GM23338 (cell line): ENCODE measurements around the gene BLOC1S3. TPM values are rescaled to one million over a fixed set of nuclear protein-coding genes. Genes with fewer than 3 reads are reported as not detected.

Experiments
- ATAC-seq: fragments of 200-7000 bp; cut with Tn5 transposase; 3 replicates; pipeline ENCODE4 v1.9.1; 2020
- DNase-seq: peaks from one replicate; pipeline ENCODE4 v3.0.0-alpha.2; 2015; ENCODE audit warnings: low spot score
- H2AFZ ChIP-seq: fragments of 200-600 bp; sonication (generic); 2 replicates; pipeline ENCODE4 v1.8.0; 2016; ENCODE audit warnings: antibody characterized with exemption, mild to moderate bottlenecking, moderate library complexity
- H3F3A ChIP-seq: fragments of 200-600 bp; sonication (generic); replicated peaks from 2 replicates; pipeline ENCODE4 v1.8.0; 2017; ENCODE audit warnings: antibody characterized with exemption, mixed run types, low read depth
- H3K27ac ChIP-seq: fragments of 200-600 bp; sonication (generic); 2 replicates; pipeline ENCODE4 v1.6.1; 2016; ENCODE audit warnings: low read depth
- H3K27me3 ChIP-seq: fragments of 200-600 bp; sonication (generic); 2 replicates; pipeline ENCODE4 v1.8.0; 2016; ENCODE audit warnings: mild to moderate bottlenecking, mixed run types, moderate library complexity; ENCODE audit not compliant: insufficient read depth
- H3K36me3 ChIP-seq: fragments of 200-600 bp; sonication (generic); 2 replicates; pipeline ENCODE4 v1.8.0; 2016; ENCODE audit warnings: mild to moderate bottlenecking; ENCODE audit not compliant: insufficient read depth
- H3K4me1 ChIP-seq: fragments of 200-600 bp; sonication (generic); 2 replicates; pipeline ENCODE4 v1.8.0; 2016; ENCODE audit warnings: mild to moderate bottlenecking, moderate library complexity; ENCODE audit not compliant: insufficient read depth
- H3K4me2 ChIP-seq: fragments of 200-600 bp; sonication (generic); 2 replicates; pipeline ENCODE4 v1.7.1; 2017; ENCODE audit warnings: mixed run types
- H3K4me3 ChIP-seq: fragments of 200-600 bp; sonication (generic); 2 replicates; pipeline ENCODE4 v1.6.1; 2016; ENCODE audit warnings: mixed run types
- H3K79me2 ChIP-seq: fragments of 200-600 bp; sonication (generic); replicated peaks from 2 replicates; pipeline ENCODE4 v1.8.0; 2017; ENCODE audit warnings: mild to moderate bottlenecking; ENCODE audit not compliant: insufficient read depth
- H3K9me2 ChIP-seq: fragments of 200-600 bp; sonication (generic); 2 replicates; pipeline ENCODE4 v1.8.0; 2017; ENCODE audit not compliant: insufficient read depth
- H4K20me1 ChIP-seq: fragments of 200-600 bp; sonication (generic); replicated peaks from 2 replicates; pipeline ENCODE4 v1.8.0; 2017; ENCODE audit warnings: mild to moderate bottlenecking; ENCODE audit not compliant: insufficient read depth
- H3K27ac Mint-ChIP-seq: 2 replicates; pipeline ENCODE4 v1.8.0; 2020; ENCODE audit warnings: inconsistent platforms, mild to moderate bottlenecking, moderate library complexity, mixed read lengths
- H3K27me3 Mint-ChIP-seq: 3 replicates; pipeline ENCODE4 v1.8.0; 2022; ENCODE audit warnings: low read depth, mild to moderate bottlenecking, moderate library complexity, mixed read lengths, inconsistent platforms; ENCODE audit not compliant: insufficient read depth, poor library complexity
- H3K36me3 Mint-ChIP-seq: 3 replicates; pipeline ENCODE4 v1.8.0; 2021; ENCODE audit warnings: low read depth, mild to moderate bottlenecking, inconsistent platforms, moderate library complexity, mixed read lengths
- H3K4me1 Mint-ChIP-seq: 3 replicates; pipeline ENCODE4 v1.8.0; 2020; ENCODE audit warnings: mild to moderate bottlenecking, inconsistent platforms, mixed read lengths
- H3K4me3 Mint-ChIP-seq: 3 replicates; pipeline ENCODE4 v1.8.0; 2021; ENCODE audit warnings: moderate library complexity, mild to moderate bottlenecking, inconsistent platforms, mixed read lengths
- H3K9me3 Mint-ChIP-seq: 3 replicates; pipeline ENCODE4 v1.8.0; 2020; ENCODE audit warnings: moderate library complexity, mild to moderate bottlenecking, inconsistent platforms, mixed read lengths
- EZH2 ChIP-seq: fragments of 200-600 bp; sonication (generic); IDR thresholded peaks from one replicate; pipeline ENCODE4 v1.8.0; 2017; ENCODE audit warnings: antibody characterized with exemption, mild to moderate bottlenecking, low read depth; ENCODE audit not compliant: unreplicated experiment
- JUNB ChIP-seq: IDR thresholded peaks from one replicate; pipeline ENCODE4 v1.6.1; 2016; ENCODE audit warnings: antibody characterized with exemption; ENCODE audit not compliant: unreplicated experiment
- polyA plus RNA-seq: library from polyadenylated mRNA; unstranded; fragments of >200 nt; fragmentation: Nextera tagmentation; extraction: Ambion mirVana; gene quantifications from 2 replicates; pipeline ENCODE4 v1.2.1, GENCODE V29; 2016
- total RNA-seq: library from RNA; depleted of rRNA; stranded (reverse); fragments of >200 nt; shearing (Covaris generic); gene quantifications from 2 replicates; pipeline ENCODE4 v1.2.3, GENCODE V29; 2014
- TF ChIP-seq, protein P1 (sequence below): IDR thresholded peaks from 2 replicates; pipeline ENCODE4 v1.6.1; 2016; ENCODE audit warnings: antibody characterized with exemption
- TF ChIP-seq, protein P2 (sequence below): fragments of 250-450 bp; sonication (Bioruptor Pico); IDR thresholded peaks from 2 replicates; pipeline ENCODE4 v1.5.0; 2020; ENCODE audit warnings: mild to moderate bottlenecking, moderate library complexity

BLOC1S3 gene
- total and polyA plus RNA-seq, 2 experiments from 2014 or later = 2.5 to 15.9 TPM

DNA sequence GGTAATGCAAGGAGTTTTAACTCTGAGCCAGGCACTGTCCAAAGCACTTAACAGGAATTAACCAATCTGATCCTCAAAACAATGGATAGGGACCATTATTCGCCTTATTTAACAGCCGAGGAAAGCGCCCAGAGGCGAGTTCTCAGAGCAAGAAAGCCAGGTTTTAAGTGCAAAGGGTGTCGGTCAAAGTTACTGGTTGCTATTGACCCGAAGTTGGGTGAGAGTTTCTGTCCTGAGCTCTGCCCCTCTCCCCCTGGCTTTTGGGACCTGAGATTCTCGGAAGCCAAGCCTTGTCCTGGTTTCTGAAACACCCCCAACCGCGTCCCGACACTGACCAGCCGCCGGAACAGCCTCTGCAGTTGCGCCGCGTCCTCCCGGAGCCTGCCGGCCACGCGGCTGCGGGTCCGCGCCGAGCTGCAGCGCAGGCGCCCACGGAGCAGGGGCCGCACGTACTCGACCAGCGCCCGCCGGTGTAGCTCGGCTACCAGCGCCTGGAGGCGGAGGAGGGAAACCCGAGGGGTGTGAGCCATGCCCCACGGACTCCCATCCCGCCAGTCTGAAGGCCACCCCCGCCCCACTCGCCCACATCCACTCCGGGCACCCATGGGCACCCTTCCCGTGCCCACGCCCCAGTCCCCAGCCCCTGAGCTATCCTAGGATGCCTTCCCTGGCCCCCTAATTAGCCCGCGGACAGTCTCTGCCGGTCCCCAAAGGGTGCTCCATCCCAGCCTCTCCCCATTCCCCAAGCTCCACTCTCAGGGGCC is 38.8 kb downstream of the BLOC1S3 start:
- peak overlapping the region; percentile 95 for H2AFZ ChIP-seq
- Mint-ChIP-seq H3K4me3 (peak overlapping the region; percentile 70), H3K27ac (no peak overlapping the region)

More for the DNA sequence above, 38.8 kb downstream of the BLOC1S3 start:
- no peak overlapping the region for H3K27ac ChIP-seq
- TF ChIP-seq, protein P1, sequence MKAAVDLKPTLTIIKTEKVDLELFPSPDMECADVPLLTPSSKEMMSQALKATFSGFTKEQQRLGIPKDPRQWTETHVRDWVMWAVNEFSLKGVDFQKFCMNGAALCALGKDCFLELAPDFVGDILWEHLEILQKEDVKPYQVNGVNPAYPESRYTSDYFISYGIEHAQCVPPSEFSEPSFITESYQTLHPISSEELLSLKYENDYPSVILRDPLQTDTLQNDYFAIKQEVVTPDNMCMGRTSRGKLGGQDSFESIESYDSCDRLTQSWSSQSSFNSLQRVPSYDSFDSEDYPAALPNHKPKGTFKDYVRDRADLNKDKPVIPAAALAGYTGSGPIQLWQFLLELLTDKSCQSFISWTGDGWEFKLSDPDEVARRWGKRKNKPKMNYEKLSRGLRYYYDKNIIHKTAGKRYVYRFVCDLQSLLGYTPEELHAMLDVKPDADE = no peak
- TF ChIP-seq, protein P2, sequence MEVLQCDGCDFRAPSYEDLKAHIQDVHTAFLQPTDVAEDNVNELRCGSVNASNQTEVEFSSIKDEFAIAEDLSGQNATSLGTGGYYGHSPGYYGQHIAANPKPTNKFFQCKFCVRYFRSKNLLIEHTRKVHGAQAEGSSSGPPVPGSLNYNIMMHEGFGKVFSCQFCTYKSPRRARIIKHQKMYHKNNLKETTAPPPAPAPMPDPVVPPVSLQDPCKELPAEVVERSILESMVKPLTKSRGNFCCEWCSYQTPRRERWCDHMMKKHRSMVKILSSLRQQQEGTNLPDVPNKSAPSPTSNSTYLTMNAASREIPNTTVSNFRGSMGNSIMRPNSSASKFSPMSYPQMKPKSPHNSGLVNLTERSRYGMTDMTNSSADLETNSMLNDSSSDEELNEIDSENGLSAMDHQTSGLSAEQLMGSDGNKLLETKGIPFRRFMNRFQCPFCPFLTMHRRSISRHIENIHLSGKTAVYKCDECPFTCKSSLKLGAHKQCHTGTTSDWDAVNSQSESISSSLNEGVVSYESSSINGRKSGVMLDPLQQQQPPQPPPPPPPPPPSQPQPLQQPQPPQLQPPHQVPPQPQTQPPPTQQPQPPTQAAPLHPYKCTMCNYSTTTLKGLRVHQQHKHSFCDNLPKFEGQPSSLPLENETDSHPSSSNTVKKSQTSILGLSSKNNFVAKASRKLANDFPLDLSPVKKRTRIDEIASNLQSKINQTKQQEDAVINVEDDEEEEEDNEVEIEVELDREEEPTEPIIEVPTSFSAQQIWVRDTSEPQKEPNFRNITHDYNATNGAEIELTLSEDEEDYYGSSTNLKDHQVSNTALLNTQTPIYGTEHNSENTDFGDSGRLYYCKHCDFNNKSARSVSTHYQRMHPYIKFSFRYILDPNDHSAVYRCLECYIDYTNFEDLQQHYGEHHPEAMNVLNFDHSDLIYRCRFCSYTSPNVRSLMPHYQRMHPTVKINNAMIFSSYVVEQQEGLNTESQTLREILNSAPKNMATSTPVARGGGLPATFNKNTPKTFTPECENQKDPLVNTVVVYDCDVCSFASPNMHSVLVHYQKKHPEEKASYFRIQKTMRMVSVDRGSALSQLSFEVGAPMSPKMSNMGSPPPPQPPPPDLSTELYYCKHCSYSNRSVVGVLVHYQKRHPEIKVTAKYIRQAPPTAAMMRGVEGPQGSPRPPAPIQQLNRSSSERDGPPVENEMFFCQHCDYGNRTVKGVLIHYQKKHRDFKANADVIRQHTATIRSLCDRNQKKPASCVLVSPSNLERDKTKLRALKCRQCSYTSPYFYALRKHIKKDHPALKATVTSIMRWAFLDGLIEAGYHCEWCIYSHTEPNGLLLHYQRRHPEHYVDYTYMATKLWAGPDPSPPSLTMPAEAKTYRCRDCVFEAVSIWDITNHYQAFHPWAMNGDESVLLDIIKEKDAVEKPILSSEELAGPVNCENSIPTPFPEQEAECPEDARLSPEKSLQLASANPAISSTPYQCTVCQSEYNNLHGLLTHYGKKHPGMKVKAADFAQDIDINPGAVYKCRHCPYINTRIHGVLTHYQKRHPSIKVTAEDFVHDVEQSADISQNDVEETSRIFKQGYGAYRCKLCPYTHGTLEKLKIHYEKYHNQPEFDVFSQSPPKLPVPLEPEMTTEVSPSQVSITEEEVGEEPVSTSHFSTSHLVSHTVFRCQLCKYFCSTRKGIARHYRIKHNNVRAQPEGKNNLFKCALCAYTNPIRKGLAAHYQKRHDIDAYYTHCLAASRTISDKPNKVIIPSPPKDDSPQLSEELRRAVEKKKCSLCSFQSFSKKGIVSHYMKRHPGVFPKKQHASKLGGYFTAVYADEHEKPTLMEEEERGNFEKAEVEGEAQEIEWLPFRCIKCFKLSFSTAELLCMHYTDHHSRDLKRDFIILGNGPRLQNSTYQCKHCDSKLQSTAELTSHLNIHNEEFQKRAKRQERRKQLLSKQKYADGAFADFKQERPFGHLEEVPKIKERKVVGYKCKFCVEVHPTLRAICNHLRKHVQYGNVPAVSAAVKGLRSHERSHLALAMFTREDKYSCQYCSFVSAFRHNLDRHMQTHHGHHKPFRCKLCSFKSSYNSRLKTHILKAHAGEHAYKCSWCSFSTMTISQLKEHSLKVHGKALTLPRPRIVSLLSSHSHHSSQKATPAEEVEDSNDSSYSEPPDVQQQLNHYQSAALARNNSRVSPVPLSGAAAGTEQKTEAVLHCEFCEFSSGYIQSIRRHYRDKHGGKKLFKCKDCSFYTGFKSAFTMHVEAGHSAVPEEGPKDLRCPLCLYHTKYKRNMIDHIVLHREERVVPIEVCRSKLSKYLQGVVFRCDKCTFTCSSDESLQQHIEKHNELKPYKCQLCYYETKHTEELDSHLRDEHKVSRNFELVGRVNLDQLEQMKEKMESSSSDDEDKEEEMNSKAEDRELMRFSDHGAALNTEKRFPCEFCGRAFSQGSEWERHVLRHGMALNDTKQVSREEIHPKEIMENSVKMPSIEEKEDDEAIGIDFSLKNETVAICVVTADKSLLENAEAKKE (CRISPR knock-in tag) = no peak
- peak; percentile 87 for TF ChIP-seq EZH2
- TF ChIP-seq JUNB = no peak
- no peaks in the 10 kb centered on the region for H4K20me1 ChIP-seq
- no peaks in the 10 kb centered on the region for H3K9me2 ChIP-seq
- ATAC-seq = peak; percentile 45
- 0 out of 2 replicates have a peak, but pooled peaks cover 5% of the 10 kb centered on the region for H3F3A ChIP-seq
- H3K27me3 Mint-ChIP-seq = peaks cover 41% of the 10 kb centered on the region
- no peaks in the 10 kb centered on the region; the same call in 2 of the 3 replicates for H3K9me3 Mint-ChIP-seq
- no peaks in the 10 kb centered on the region for H3K36me3 ChIP-seq
- DNase-seq = peak; percentile 46
- peaks cover 4% of the 10 kb centered on the region; the same call in 1 of the 3 replicates for H3K36me3 Mint-ChIP-seq
- H3K79me2 ChIP-seq = no peaks in the 10 kb centered on the region
- peaks cover 27% of the 10 kb centered on the region for H3K4me1 ChIP-seq
- peaks cover 13% of the 10 kb centered on the region for H3K4me1 Mint-ChIP-seq
- H3K4me3 ChIP-seq = peak overlapping the region; percentile 71
- H3K27me3 ChIP-seq = peaks cover 49% of the 10 kb centered on the region
- peak overlapping the region; percentile 95 for H3K4me2 ChIP-seq
